Stimulated activated CD8-positive, alpha-beta memory T cell treated with anti-CD3 and anti-CD28 coated beads, Interleukin-4, amount 100 ng/mL, for 24 hours (primary cell): ENCODE measurements around the gene CBX1.

Experiments used
- DNase-seq: peaks from one replicate; pipeline ENCODE4 v3.0.0-alpha.2; 2020; ENCODE audit warnings: low read depth

The CBX1 gene

GRCh38 chr17:48025904-48026501 is 75.3 kb downstream of the CBX1 start:
- no peak for DNase-seq

GRCh38 chr17:48025040-48025903 is 76.0 kb downstream of the CBX1 start:
- peak; percentile 95 for DNase-seq

- no peak for DNase-seq
Observed at GRCh38 chr17:48024149-48025039, 76.9 kb downstream of the CBX1 start.

DNA sequence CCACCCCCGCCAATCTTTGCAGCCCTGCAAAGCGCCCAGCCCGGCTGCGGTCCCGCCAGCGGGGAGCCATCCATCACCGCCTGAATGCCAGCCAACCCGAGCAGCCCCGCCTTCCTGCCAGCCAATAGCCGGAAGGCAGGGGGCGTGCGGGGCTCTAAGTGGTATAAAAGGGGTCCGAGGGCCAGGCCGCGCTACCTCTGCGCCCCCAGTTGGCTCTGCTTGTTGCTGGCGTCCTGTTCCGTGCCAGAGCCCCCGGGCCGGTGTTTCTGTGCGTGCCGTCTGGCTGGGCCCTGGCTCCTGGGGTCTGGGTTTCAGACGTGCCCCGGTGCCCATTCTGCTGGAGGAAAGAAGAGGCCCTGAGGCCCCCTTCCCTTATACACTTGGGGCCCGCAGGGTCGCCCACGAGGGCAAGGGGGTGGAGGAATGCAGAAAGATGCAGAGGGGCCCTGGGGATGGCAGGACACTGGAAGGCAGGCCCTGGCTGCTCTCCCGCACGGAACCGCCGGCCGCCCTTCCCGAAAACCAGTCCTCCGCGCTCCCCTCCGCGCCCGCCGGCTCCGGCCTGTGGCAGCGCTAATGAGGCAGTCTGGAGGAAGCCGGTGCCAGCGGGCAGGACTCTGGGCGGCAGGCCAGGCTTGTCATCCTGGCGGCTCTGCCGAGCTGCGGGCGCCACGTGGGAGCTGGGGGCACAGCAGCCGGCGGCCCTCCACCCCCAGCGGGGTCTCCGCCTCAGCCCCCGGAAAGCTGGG is 77.7 kb downstream of the CBX1 start:
- DNase-seq: peak; percentile 34

DNA sequence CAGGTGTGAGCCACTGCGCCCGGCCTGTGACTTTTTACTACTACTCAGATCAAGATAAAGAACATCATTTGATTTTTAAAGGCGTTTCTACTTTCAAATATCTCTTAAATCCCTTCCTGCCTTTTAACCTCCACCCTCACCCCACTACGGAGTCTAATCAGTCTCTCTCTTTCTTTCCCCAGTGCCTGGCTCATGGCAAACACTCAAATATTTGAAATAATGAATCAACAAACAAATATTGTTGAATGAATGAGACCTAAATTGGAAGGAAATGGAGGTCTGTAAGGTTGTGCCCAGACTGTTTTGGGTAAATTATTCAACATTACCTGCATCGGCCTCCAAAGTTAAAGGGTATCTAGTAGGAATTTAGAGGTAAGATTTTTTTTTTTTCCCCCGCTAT is 78.4 kb downstream of the CBX1 start:
- DNase-seq: no peak

DNA sequence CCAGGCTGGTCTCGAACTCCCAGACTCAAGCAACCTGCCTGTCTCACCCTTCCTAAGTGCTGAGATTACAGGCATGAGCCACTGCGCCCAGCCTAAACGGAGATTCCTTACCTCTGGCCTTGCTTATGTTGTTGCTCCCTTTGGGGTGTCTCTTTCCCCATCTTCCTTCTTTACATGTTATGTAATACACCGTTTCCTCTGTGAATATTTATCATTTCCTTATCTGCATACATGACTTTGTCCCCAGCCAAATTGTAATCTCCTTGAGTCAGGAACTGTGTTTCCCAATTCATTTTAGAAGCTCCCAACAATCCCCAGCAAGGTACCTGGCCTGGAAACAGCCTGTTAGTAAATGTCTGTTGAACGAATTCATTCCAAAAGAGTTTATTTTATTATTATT is 79.3 kb downstream of the CBX1 start:
- DNase-seq: no peak
